Measurements from ENCODE around the gene RCN2. TPM values are rescaled to one million over a fixed set of nuclear protein-coding genes. Genes with fewer than 3 reads are reported as not detected.

RCN2 gene
- total RNA-seq, 4 donors from 2014 or later: 37.8 to 66.9 (median 49.7) TPM

- no peaks in the 10 kb centered on the region for H3K9me3 ChIP-seq
- ATAC-seq: no peak
- WGBS, 2 donors (ENCODE audit: low coverage in 1 of 2): 87 to 94% methylated on average over 3 of the region's 3 CpGs
- H3K36me3 ChIP-seq: peaks cover 0 to 2% of the 10 kb centered on the region in 2 donors
- peaks cover 0 to 12% (median 3%) of the 10 kb centered on the region in 3 donors for H3K4me1 ChIP-seq
- no peak overlapping the region for H3K27ac ChIP-seq
- TF ChIP-seq CTCF (IDR thresholded peaks at IDR 0.05) (no peak), EP300 (IDR thresholded peaks at IDR 0.05) (no peak), POLR2A (IDR thresholded peaks at IDR 0.05) (no peak), POLR2AphosphoS5 (IDR thresholded peaks at IDR 0.05) (no peak)
- no peak overlapping the region for H3K4me3 ChIP-seq
- H3K27me3 ChIP-seq: no peaks in the 10 kb centered on the region
Measured at GRCh38 chr15:76928201-76928600, 3.3 kb upstream of the RCN2 start.

GRCh38 chr15:76929011-76929760, 2.4 kb upstream of the RCN2 start:
- TF ChIP-seq POLR2A (IDR thresholded peaks at IDR 0.05): no peak
- Histone ChIP-seq H3K36me3 (peaks cover 0 to 12% of the 10 kb centered on the region in 2 donors), H3K27me3 (no peaks in the 10 kb centered on the region), H3K9me3 (no peaks in the 10 kb centered on the region), H3K4me3 (no peak overlapping the region), H3K27ac (no peak overlapping the region), H3K4me1 (peaks cover 0 to 21% (median 3%) of the 10 kb centered on the region in 3 donors)
- no peak for ATAC-seq

GRCh38 chr15:76930831-76931396, 635 bp upstream of the RCN2 start:
- Histone ChIP-seq H3K36me3 (peaks cover 0 to 29% of the 10 kb centered on the region in 2 donors), H3K27me3 (no peaks in the 10 kb centered on the region), H3K4me1 (peaks cover 0 to 21% (median 3%) of the 10 kb centered on the region in 3 donors), H3K4me3 (peak overlapping the region; percentile 39 to 91), H3K9me3 (no peaks in the 10 kb centered on the region), H3K27ac (peak overlapping the region; percentile 64 to 94 (median 90))
- TF ChIP-seq EP300 (IDR thresholded peaks at IDR 0.05) (no peak), CTCF (IDR thresholded peaks at IDR 0.05) (no peak), POLR2AphosphoS5 (IDR thresholded peaks at IDR 0.05) (no peak), POLR2A (IDR thresholded peaks at IDR 0.05) (no peak)
- no peak for ATAC-seq
- WGBS, 2 donors (ENCODE audit: low coverage in 1 of 2): 19 to 21% methylated on average over 6 to 7 of the region's 7 CpGs

- WGBS, 2 donors (ENCODE audit: low coverage in 1 of 2): 21 to 29% methylated on average over 10 to 11 of the region's 14 CpGs
- H3K27ac ChIP-seq: peak overlapping the region; percentile 14 to 94 (median 90)
- no peak for TF ChIP-seq POLR2A (IDR thresholded peaks at IDR 0.05)
- no peak for TF ChIP-seq POLR2AphosphoS5 (IDR thresholded peaks at IDR 0.05)
- TF ChIP-seq CTCF (IDR thresholded peaks at IDR 0.05): no peak
- TF ChIP-seq EP300 (IDR thresholded peaks at IDR 0.05): no peak
- peaks cover 0 to 21% (median 3%) of the 10 kb centered on the region in 3 donors for H3K4me1 ChIP-seq
- peaks cover 0 to 43% of the 10 kb centered on the region in 2 donors for H3K36me3 ChIP-seq
- ATAC-seq: no peak
- no peaks in the 10 kb centered on the region for H3K27me3 ChIP-seq
- H3K4me3 ChIP-seq: peak overlapping the region; percentile 51 to 91
- no peaks in the 10 kb centered on the region for H3K9me3 ChIP-seq
Measured at GRCh38 chr15:76932135-76932966, 802 bp downstream of the RCN2 start.

- no peak overlapping the region for H3K27ac ChIP-seq
Measured at GRCh38 chr15:76935620-76936019, 4.1 kb downstream of the RCN2 start.

More at GRCh38 chr15:76935620-76936019, 4.1 kb downstream of the RCN2 start:
- 77 to 97% methylated on average over 2 of the region's 2 CpGs for WGBS, 2 donors (ENCODE audit: low coverage in 1 of 2)
- no peak for TF ChIP-seq POLR2AphosphoS5 (IDR thresholded peaks at IDR 0.05)
- TF ChIP-seq POLR2A (IDR thresholded peaks at IDR 0.05): no peak
- no peak for TF ChIP-seq CTCF (IDR thresholded peaks at IDR 0.05)
- TF ChIP-seq EP300 (IDR thresholded peaks at IDR 0.05): no peak
- Histone ChIP-seq H3K9me3 (no peaks in the 10 kb centered on the region), H3K4me1 (peaks cover 0 to 21% (median 3%) of the 10 kb centered on the region in 3 donors), H3K4me3 (no peak overlapping the region), H3K27me3 (no peaks in the 10 kb centered on the region), H3K36me3 (peaks cover 0 to 54% of the 10 kb centered on the region in 2 donors)
- no peak for ATAC-seq

Measured in gastroesophageal sphincter (tissue), 4 donors.